ENCODE results near the gene LTBP3. TPM values are rescaled to one million over a fixed set of nuclear protein-coding genes. Genes with fewer than 3 reads are reported as not detected.
A peak's percentile ranks its signal among the peaks of the same experiment; 100 is the strongest.

Gene LTBP3
- polyA plus RNA-seq, 1 donor from 2014 or later, result 4.6 TPM

DNA sequence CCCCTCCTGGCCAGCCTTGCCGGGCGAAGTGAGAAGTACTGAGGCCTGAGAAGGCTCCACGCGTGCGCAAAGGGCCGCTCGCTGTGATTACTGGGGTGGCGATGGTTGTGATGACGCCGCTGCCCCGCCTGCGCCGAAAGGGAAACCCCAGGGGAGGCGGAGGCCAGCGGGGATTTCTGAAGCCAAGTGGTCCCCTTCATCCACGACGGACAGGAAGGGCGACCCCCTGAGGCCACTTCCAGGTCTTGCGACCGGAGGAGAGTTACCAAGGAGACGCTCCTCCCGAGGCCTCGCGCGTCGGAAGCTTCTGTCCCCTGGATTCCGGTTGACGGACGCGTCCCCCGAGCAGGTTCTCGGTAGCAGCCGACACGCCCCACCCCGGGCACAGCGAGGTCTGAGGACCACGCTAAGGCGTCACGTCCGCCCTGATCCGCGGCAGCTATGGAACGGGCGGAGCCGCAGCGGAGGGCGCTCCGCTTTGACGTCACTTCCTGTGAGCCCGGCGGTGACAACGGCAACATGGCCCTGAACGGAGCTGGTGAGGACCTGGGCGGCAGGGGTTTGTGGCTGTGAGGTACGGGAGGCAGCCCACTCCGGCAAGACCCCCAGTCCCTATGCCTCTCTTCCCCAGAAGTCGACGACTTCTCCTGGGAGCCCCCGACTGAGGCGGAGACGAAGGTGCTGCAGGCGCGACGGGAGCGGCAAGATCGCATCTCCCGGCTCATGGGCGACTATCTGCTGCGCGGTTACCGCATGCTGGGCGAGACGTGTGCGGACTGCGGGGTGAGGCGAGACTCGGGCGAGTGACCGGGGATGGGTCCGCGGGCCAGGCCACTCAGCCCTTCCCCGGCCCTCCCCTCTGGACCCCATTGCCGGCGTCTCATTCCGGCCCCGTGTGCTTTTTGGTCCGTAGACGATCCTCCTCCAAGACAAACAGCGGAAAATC is 12.1 kb upstream of the LTBP3 start, which contains the start of gene ZNRD2:
ZNRD2 (plus strand) TSS at position 505 of the 946 bp plus-strand sequence; CDS start at position 520, 15 bp downstream.
- Histone ChIP-seq H3F3A (ENCODE audit: insufficient read depth, low read length, poor library complexity, severe bottlenecking) (peaks cover 9% of the 10 kb centered on the region), H4K20me1 (ENCODE audit: insufficient read depth) (peaks cover 15% of the 10 kb centered on the region), H2AFZ (ENCODE audit: low read depth, low read length) (peak within 1 kb of the TSS; percentile 41), H3K9me3 (ENCODE audit: low read length) (no peaks in the 10 kb centered on the region), H3K4me2 (ENCODE audit: low read length) (peak within 1 kb of the TSS; percentile 99), H3K36me3 (ENCODE audit: insufficient read depth, low read length) (no peaks in the 10 kb centered on the region), H3K27me3 (ENCODE audit: insufficient read depth, low read depth, low read length) (peaks cover 4% of the 10 kb centered on the region), H3K27ac (ENCODE audit: low read length) (peak within 1 kb of the TSS; percentile 95), H3K4me3 (ENCODE audit: low read length) (peak within 1 kb of the TSS; percentile 82), H3K79me2 (replicated peaks; ENCODE audit: insufficient read depth, low read length) (peaks cover 50% of the 10 kb centered on the region), H3K9me2 (ENCODE audit: insufficient read depth, low read length) (no peaks in the 10 kb centered on the region), H3K9ac (ENCODE audit: low read length) (peak within 1 kb of the TSS; percentile 91)
- TF ChIP-seq EP300 (conservative IDR thresholded peaks at IDR 0.05; ENCODE audit: poor library complexity, severe bottlenecking), result peak; percentile 80
- TF ChIP-seq EZH2 (IDR thresholded peaks at IDR 0.05; ENCODE audit: borderline replicate concordance, insufficient read depth, low read length, poor library complexity, severe bottlenecking), result no peak
- peak; percentile 67 for TF ChIP-seq SMC3 (conservative IDR thresholded peaks at IDR 0.05; ENCODE audit: poor library complexity)
- no peak for TF ChIP-seq TAF1 (IDR thresholded peaks at IDR 0.05; ENCODE audit: low read depth)
- TF ChIP-seq, protein P1, sequence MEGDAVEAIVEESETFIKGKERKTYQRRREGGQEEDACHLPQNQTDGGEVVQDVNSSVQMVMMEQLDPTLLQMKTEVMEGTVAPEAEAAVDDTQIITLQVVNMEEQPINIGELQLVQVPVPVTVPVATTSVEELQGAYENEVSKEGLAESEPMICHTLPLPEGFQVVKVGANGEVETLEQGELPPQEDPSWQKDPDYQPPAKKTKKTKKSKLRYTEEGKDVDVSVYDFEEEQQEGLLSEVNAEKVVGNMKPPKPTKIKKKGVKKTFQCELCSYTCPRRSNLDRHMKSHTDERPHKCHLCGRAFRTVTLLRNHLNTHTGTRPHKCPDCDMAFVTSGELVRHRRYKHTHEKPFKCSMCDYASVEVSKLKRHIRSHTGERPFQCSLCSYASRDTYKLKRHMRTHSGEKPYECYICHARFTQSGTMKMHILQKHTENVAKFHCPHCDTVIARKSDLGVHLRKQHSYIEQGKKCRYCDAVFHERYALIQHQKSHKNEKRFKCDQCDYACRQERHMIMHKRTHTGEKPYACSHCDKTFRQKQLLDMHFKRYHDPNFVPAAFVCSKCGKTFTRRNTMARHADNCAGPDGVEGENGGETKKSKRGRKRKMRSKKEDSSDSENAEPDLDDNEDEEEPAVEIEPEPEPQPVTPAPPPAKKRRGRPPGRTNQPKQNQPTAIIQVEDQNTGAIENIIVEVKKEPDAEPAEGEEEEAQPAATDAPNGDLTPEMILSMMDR (IDR thresholded peaks at IDR 0.05; ENCODE audit: poor library complexity, severe bottlenecking), result peak; percentile 90
- peak; percentile 96 for TF ChIP-seq MXI1 (conservative IDR thresholded peaks at IDR 0.05; ENCODE audit: poor library complexity, severe bottlenecking)
- TF ChIP-seq, protein P2, sequence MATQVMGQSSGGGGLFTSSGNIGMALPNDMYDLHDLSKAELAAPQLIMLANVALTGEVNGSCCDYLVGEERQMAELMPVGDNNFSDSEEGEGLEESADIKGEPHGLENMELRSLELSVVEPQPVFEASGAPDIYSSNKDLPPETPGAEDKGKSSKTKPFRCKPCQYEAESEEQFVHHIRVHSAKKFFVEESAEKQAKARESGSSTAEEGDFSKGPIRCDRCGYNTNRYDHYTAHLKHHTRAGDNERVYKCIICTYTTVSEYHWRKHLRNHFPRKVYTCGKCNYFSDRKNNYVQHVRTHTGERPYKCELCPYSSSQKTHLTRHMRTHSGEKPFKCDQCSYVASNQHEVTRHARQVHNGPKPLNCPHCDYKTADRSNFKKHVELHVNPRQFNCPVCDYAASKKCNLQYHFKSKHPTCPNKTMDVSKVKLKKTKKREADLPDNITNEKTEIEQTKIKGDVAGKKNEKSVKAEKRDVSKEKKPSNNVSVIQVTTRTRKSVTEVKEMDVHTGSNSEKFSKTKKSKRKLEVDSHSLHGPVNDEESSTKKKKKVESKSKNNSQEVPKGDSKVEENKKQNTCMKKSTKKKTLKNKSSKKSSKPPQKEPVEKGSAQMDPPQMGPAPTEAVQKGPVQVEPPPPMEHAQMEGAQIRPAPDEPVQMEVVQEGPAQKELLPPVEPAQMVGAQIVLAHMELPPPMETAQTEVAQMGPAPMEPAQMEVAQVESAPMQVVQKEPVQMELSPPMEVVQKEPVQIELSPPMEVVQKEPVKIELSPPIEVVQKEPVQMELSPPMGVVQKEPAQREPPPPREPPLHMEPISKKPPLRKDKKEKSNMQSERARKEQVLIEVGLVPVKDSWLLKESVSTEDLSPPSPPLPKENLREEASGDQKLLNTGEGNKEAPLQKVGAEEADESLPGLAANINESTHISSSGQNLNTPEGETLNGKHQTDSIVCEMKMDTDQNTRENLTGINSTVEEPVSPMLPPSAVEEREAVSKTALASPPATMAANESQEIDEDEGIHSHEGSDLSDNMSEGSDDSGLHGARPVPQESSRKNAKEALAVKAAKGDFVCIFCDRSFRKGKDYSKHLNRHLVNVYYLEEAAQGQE (IDR thresholded peaks at IDR 0.05; ENCODE audit: borderline replicate concordance), result peak; percentile 34
- TF ChIP-seq POLR2AphosphoS5 (IDR thresholded peaks at IDR 0.05), result peak; percentile 95
- TF ChIP-seq RAD21 (conservative IDR thresholded peaks at IDR 0.05), result peak; percentile 55

DNA sequence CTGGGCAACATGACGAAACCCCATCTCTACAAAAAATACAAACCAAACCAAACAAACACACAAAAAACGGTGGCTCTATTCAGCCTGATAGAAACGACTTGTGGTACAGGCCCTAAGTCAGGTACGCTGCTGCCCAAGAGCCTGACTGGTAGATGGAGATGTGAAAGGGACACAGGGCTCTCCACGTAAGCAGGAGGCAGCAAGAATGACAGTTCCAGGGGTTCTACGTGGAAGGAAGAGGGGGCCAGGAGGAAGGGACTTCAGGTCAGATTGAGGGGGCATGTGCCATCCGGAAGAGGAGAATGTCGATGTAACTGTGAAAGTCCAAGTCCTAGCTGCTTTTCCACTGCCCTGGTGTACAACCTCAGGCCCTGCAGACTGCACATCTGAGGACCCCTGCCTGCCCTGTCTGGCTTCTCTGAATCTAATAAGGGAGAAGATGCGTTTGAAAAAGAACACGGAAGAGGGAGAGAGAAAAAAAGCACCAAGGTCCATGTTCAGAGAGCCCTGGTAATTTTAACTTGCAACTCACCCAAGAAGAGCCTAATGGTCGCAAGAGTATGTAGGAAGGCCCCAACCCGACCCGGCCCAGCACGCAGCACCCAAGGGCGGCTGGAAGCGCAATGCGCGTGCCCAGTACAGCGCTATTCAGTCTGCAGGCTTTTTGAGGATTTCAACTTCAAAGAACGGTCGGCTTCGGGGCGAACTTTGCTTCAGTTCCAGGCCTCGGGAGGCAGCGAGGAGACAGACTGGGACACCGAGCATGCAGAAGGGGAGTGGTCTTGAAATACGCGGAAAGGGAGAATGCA is 11.2 kb upstream of the LTBP3 start:
- H2AFZ ChIP-seq (ENCODE audit: low read depth, low read length), result peak overlapping the region; percentile 41
- peaks cover 8% of the 10 kb centered on the region for H4K20me1 ChIP-seq (ENCODE audit: insufficient read depth)
- TF ChIP-seq RAD21 (conservative IDR thresholded peaks at IDR 0.05) (no peak), TAF1 (IDR thresholded peaks at IDR 0.05; ENCODE audit: low read depth) (no peak), EP300 (conservative IDR thresholded peaks at IDR 0.05; ENCODE audit: poor library complexity, severe bottlenecking) (no peak), SMC3 (conservative IDR thresholded peaks at IDR 0.05; ENCODE audit: poor library complexity) (no peak), EZH2 (IDR thresholded peaks at IDR 0.05; ENCODE audit: borderline replicate concordance, insufficient read depth, low read length, poor library complexity, severe bottlenecking) (no peak), MXI1 (conservative IDR thresholded peaks at IDR 0.05; ENCODE audit: poor library complexity, severe bottlenecking) (no peak), POLR2AphosphoS5 (IDR thresholded peaks at IDR 0.05) (no peak)
- TF ChIP-seq, protein P1 (IDR thresholded peaks at IDR 0.05; ENCODE audit: poor library complexity, severe bottlenecking), result no peak
- TF ChIP-seq, protein P2 (IDR thresholded peaks at IDR 0.05; ENCODE audit: borderline replicate concordance), result no peak
- H3K4me3 ChIP-seq (ENCODE audit: low read length), result peak overlapping the region; percentile 82
- no peaks in the 10 kb centered on the region for H3K27me3 ChIP-seq (ENCODE audit: insufficient read depth, low read depth, low read length)
- peaks cover 44% of the 10 kb centered on the region for H3K79me2 ChIP-seq (replicated peaks; ENCODE audit: insufficient read depth, low read length)
- peak overlapping the region; percentile 95 for H3K27ac ChIP-seq (ENCODE audit: low read length)
- no peaks in the 10 kb centered on the region for H3K36me3 ChIP-seq (ENCODE audit: insufficient read depth, low read length)
- H3F3A ChIP-seq (ENCODE audit: insufficient read depth, low read length, poor library complexity, severe bottlenecking), result peaks cover 9% of the 10 kb centered on the region
- no peaks in the 10 kb centered on the region for H3K9me3 ChIP-seq (ENCODE audit: low read length)
- H3K9me2 ChIP-seq (ENCODE audit: insufficient read depth, low read length), result no peaks in the 10 kb centered on the region
- peak overlapping the region; percentile 99 for H3K4me2 ChIP-seq (ENCODE audit: low read length)
- peak overlapping the region; percentile 91 for H3K9ac ChIP-seq (ENCODE audit: low read length)

Measured in neural cell (in vitro differentiated cells).